Glutamatergic neuron (in vitro differentiated cells): ENCODE results near the gene AGBL3. TPM values are rescaled to one million over a fixed set of nuclear protein-coding genes. Genes with fewer than 3 reads are reported as not detected.

Source experiments
- DNase-seq: peaks from one replicate; pipeline ENCODE4 v3.0.0; 2022
- H3K27ac Mint-ChIP-seq: one replicate; pipeline ENCODE4 v1.8.0; 2020; ENCODE audit warnings: mild to moderate bottlenecking, mixed read lengths, inconsistent platforms; ENCODE audit not compliant: unreplicated experiment
- H3K27me3 Mint-ChIP-seq: one replicate; pipeline ENCODE4 v1.8.0; 2020; ENCODE audit warnings: mild to moderate bottlenecking, moderate library complexity, mixed read lengths, inconsistent platforms; ENCODE audit not compliant: unreplicated experiment
- H3K36me3 Mint-ChIP-seq: one replicate; pipeline ENCODE4 v1.8.0; 2020; ENCODE audit warnings: mild to moderate bottlenecking, mixed read lengths, inconsistent platforms; ENCODE audit not compliant: unreplicated experiment
- H3K4me1 Mint-ChIP-seq: one replicate; pipeline ENCODE4 v1.8.0; 2020; ENCODE audit warnings: mild to moderate bottlenecking, low read depth, mixed read lengths, inconsistent platforms; ENCODE audit not compliant: unreplicated experiment
- H3K4me3 Mint-ChIP-seq: one replicate; pipeline ENCODE4 v1.8.0; 2020; ENCODE audit warnings: mild to moderate bottlenecking, mixed read lengths, inconsistent platforms; ENCODE audit not compliant: unreplicated experiment
- H3K9me3 Mint-ChIP-seq: one replicate; pipeline ENCODE4 v1.8.0; 2020; ENCODE audit warnings: mild to moderate bottlenecking, moderate library complexity, mixed read lengths, inconsistent platforms; ENCODE audit not compliant: unreplicated experiment
- CTCF ChIP-seq: fragments of 200-600 bp; sonication (generic); IDR thresholded peaks from one replicate; pipeline ENCODE4 v1.5.0; 2021; ENCODE audit not compliant: partially characterized antibody, unreplicated experiment
- total RNA-seq: library from RNA; stranded (reverse); fragmentation: NEBNext Ultra II Directional; extraction: Animal tissue kit (Norgen Biotek cat#: 25700); gene quantifications from one replicate; pipeline ENCODE4 v1.2.1, GENCODE V29; 2021; ENCODE audit not compliant: unreplicated experiment

Gene AGBL3
- total RNA-seq, 1 donor from 2014 or later: 2.3 TPM

DNA sequence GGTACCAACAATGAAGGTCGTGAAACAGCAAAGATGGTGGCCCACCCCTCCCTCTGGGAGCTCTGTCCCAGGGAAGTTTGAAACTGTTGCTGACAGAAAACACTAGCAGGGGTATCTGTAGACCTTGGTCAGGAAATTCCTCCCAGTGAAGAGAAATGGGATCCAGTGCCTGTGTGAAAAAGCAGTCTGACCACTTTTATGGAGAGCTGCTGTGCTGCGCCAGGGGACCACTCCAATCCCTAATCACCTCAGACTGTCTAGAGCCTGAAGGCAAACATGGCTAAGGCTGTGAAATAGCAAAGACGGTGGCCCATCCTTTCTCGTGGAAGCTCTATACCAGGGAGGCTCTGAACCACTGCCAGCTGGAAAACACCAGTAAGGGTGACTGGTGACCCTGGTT, 123.3 kb downstream of the AGBL3 start:
- TF ChIP-seq CTCF: no peak
- no peak overlapping the region for H3K4me3 Mint-ChIP-seq
- H3K36me3 Mint-ChIP-seq: no peaks in the 10 kb centered on the region
- H3K27me3 Mint-ChIP-seq: no peaks in the 10 kb centered on the region
- no peak for DNase-seq
- H3K4me1 Mint-ChIP-seq: no peaks in the 10 kb centered on the region
- no peak overlapping the region for H3K27ac Mint-ChIP-seq
- no peaks in the 10 kb centered on the region for H3K9me3 Mint-ChIP-seq

GRCh38 chr7:135109976-135110375, 123.7 kb downstream of the AGBL3 start:
- Mint-ChIP-seq H3K27ac (no peak overlapping the region), H3K4me3 (no peak overlapping the region), H3K36me3 (no peaks in the 10 kb centered on the region), H3K4me1 (no peaks in the 10 kb centered on the region), H3K9me3 (no peaks in the 10 kb centered on the region), H3K27me3 (no peaks in the 10 kb centered on the region)
- TF ChIP-seq CTCF: no peak
- no peak for DNase-seq

DNA sequence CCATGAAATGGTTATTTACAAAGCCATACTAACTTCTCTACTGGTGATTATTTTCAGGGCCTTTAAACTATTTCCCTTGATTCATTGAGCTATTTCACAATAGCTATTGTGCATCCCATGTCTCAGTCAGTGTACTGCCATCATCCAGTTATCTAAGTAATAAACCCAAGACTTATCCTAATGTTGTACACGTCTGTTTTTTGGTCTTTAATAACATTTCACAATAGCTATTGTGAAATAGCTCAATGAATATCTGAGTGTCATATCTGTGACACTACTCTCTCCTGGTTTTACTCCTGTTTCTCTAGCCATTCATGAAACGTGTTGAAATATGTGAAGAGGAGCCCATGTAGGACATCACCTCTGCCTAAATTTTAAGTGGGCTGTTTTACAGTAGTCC, 125.1 kb downstream of the AGBL3 start:
- no peak overlapping the region for H3K4me3 Mint-ChIP-seq
- TF ChIP-seq CTCF: no peak
- no peak overlapping the region for H3K27ac Mint-ChIP-seq
- no peaks in the 10 kb centered on the region for H3K36me3 Mint-ChIP-seq
- DNase-seq: no peak
- no peaks in the 10 kb centered on the region for H3K9me3 Mint-ChIP-seq
- no peaks in the 10 kb centered on the region for H3K4me1 Mint-ChIP-seq
- no peaks in the 10 kb centered on the region for H3K27me3 Mint-ChIP-seq

- no peak overlapping the region for H3K4me3 Mint-ChIP-seq
- no peak for TF ChIP-seq CTCF
Measured at GRCh38 chr7:135114622-135115021, 128.3 kb downstream of the AGBL3 start.

DNA sequence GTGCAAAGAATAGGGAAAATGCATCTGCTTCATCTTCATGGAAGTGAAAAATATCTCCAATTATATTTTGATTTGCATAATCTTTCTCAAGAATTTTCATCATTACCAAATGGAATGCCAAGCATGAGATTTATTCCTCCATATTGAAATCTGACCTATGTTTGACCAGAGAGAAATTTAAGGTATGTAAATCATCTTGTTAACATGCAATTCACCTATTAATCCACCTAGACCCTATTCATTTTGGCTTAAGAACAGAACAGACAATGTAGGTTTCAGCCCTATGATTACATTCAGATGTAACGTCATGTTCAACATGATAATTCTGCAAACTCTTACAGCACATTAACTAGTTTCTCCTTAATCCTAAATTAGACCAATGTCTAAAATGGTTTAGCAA, 130.8 kb downstream of the AGBL3 start:
- Mint-ChIP-seq H3K36me3 (peaks cover 10% of the 10 kb centered on the region), H3K27ac (no peak overlapping the region), H3K4me1 (peaks cover 4% of the 10 kb centered on the region), H3K9me3 (no peaks in the 10 kb centered on the region), H3K27me3 (no peaks in the 10 kb centered on the region), H3K4me3 (no peak overlapping the region)
- no peak for DNase-seq
- no peak for TF ChIP-seq CTCF

More at GRCh38 chr7:135114622-135115021, 128.3 kb downstream of the AGBL3 start:
- no peaks in the 10 kb centered on the region for H3K9me3 Mint-ChIP-seq
- H3K4me1 Mint-ChIP-seq: no peaks in the 10 kb centered on the region
- DNase-seq: no peak
- H3K36me3 Mint-ChIP-seq: no peaks in the 10 kb centered on the region
- no peaks in the 10 kb centered on the region for H3K27me3 Mint-ChIP-seq
- H3K27ac Mint-ChIP-seq: no peak overlapping the region
